HG03095 (cell line): Measurements from ENCODE around the gene TBC1D10A.
A peak's percentile ranks its signal among the peaks of the same experiment; 100 is the strongest.

Source experiments
- ATAC-seq: cut with Tn5 transposase; IDR thresholded peaks from one replicate; pipeline ENCODE4 v1.9.1; 2021; ENCODE audit warnings: moderate library complexity; ENCODE audit not compliant: unreplicated experiment

TBC1D10A gene, protein sequence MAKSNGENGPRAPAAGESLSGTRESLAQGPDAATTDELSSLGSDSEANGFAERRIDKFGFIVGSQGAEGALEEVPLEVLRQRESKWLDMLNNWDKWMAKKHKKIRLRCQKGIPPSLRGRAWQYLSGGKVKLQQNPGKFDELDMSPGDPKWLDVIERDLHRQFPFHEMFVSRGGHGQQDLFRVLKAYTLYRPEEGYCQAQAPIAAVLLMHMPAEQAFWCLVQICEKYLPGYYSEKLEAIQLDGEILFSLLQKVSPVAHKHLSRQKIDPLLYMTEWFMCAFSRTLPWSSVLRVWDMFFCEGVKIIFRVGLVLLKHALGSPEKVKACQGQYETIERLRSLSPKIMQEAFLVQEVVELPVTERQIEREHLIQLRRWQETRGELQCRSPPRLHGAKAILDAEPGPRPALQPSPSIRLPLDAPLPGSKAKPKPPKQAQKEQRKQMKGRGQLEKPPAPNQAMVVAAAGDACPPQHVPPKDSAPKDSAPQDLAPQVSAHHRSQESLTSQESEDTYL

DNA sequence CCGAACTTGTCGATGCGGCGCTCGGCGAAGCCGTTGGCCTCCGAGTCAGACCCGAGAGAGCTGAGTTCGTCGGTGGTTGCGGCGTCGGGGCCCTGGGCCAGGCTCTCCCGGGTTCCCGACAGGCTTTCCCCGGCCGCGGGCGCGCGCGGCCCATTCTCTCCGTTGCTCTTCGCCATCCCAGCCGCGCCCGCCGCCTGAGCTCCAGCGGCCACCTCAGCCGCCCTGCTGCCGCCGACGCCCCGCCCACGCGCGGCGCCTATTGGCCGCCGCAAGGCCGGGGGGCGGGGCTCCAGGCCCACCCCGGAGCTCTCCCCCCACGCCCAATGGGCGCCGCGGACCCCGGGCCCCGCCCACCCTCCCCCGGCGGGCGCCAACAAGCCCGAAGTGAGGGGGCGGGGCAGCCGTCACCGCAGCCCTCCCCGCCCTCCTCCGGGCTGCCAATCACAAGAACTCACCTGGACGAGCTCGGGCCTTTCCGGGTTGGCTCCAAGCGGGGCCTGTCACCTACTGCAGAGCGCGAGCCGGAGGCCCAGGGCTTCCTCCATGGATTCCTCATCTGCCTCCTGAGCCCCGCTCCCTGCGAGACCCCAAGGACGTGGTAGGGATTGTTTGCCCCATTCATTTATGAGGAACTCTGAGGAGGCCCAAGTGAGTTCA, at the start of gene TBC1D10A:
Gene TBC1D10A, minus strand, starts transcription at position 236 of the 657 bp plus-strand sequence. Its CDS starts 60 bp downstream, at position 176.
- ATAC-seq = peak; percentile 76

DNA sequence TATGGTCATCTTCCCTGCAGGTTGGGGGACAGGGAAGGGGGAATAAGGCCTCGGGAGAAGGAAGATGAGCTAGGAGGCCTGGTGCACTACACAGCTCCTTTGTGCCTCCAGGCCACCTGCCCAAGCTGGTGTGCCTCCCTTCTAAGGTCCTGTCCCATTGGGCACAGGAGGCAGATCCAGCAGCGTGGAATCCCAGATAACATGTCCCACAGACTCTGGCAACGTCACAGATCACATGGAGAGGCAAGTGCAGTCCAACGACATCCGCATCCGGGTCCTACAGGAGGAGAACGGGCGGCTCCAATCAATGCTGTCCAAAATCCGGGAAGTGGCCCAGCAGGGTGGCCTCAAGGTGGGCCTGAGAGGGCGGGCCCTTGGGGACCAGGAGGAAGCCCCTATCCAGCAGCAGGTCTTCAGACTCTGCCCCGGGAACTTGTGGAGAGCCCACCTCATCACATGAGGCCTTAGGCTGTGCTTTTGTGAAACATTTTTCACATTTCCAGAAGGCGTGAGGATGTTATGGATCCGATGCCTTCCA, 48.6 kb upstream of the TBC1D10A start:
- ATAC-seq = no peak

DNA sequence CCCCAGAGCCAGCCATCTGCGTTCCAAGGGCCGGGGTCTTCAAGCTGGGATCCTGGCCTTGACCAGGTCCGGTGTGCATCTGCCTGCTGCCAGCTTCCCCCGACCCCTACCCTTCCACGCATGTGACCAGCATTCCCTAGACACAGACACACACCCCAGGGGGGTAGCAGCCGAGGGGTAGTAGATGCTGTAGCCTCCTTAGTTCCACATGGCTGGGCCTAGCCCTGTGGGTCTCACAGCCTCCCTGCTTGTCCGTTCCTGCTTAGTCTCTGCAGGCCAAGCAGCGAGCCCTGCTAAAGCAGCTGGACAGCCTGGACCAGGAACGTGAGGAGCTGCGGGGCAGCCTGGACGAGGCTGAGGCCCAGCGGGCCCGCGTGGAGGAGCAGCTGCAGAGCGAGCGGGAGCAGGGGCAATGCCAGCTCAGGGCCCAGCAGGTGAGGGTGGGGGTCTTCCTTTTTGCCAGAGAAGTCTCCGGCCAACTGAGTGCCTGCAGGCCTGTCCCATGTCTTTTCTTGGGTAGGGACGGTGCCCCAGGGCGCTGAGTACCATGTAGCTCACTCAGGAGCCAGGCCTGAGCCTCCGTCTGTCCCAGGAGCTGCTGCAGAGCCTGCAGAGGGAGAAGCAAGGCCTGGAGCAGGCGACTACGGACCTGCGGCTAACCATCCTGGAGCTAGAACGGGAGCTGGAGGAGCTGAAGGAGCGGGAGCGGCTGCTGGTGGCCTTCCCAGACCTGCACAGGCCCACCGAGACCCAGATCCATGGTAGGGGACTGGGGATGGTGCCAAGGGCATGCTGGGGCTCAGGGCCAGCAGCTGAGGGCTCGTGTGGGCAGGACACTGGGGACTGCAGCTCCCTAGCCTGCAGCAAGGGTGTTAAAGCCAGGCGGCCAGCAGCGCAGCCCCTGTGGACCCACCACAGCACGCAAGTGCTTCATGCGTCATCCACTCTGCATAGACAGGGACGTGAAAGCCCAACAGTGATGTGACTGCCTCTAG, 46.9 kb upstream of the TBC1D10A start:
- ATAC-seq = no peak

DNA sequence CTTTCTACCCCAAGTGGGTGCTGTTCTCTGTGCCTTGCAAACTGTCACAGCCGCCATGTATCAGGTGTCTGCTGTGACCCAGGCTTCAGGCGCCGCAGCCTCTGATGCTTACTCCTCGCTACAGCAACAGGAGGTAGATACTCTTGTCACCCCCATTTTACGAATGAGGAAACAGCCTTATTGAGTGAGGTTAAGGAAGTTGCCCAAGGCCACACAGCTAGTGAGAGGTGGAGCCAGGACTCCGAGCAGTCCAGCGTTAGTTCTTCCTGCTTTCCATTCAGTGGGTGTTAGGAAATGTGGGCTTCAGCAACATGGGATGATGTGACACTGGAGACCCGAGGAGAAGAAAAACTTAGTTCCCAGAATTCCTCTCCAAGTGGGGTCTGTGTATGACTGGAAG, 46.2 kb upstream of the TBC1D10A start:
- no peak for ATAC-seq

DNA sequence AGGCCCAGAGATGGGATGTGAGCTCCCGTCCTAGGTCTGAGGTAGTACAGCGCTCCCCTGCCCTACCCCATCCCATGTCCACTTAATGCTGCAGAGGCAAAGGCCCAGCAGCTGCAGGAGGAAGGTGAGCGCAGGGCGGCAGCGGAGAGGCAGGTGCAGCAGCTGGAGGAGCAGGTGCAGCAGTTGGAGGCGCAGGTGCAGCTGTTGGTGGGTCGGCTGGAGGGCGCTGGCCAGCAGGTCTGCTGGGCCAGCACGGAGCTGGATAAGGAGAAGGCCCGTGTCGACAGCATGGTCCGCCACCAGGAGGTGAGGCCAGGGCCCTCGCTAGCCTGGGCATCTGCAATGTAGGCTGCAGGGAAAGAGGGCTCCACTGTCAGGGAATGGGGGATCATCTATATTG, 45.2 kb upstream of the TBC1D10A start:
- ATAC-seq = no peak

DNA sequence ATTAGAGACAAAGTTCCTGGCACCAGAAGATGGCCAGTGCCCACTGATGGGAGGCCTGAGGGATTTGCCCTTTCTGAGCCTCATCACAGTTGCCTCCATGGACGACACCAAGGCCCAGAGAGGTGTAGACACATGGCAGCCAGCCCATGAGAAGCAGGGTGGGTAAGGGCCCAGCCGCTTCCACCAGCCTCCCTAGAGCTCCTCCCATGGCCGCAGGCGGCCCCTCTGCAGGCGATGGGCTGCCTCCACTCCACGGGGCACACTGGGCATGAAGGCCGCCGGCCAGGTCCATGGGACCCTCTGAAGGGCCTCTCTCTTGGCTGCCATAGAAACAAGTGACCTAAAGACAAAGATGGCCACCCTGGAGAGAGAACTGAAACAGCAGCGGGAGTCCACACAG, 44.6 kb upstream of the TBC1D10A start:
- no peak for ATAC-seq

DNA sequence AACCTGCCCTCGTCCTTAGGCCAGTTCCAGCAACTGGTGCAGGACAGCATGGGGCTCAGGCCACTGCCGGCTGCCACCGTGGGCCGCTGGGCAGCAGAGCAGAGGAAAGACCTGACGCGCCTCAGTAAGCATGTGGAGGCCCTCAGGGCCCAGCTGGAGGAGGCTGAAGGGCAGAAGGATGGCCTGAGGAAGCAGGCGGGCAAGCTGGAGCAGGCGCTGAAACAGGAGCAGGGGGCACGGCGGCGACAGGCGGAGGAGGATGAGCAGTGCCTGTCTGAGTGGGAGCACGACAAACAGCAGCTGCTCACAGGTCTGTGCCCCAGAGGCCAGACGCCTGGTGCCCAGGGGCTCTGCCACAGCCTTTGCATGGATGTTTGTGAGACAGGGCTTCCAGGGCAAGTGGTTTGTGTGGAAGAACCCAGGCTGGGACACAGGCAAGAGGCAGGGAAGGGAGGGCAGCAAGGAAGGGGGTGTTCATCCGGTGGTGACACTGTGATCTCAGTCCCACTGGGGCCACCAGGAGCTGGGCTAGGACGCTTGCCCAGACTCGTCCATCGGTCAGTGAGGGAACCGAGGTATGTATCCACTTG, 44.0 kb upstream of the TBC1D10A start:
- no peak for ATAC-seq

DNA sequence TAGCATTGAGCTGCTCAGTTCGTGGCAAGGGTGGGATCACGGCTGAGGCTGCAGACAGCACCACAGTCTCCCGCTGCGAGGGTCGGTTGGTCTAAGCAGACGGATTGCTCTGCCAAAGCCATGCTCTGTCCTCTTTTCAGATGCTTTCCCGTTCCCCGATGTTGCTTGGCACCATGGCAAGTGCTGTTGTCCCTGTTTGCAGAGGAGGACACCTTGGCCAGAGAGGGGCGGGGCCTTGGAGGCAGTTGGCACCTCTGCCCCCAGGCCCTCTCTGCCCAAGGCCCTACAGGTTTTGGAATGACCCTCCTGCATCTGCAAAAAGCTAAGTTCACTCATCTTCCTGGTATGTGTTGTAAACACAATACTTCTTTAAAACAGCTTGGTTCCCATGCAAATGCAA, 41.7 kb upstream of the TBC1D10A start:
- ATAC-seq = no peak

DNA sequence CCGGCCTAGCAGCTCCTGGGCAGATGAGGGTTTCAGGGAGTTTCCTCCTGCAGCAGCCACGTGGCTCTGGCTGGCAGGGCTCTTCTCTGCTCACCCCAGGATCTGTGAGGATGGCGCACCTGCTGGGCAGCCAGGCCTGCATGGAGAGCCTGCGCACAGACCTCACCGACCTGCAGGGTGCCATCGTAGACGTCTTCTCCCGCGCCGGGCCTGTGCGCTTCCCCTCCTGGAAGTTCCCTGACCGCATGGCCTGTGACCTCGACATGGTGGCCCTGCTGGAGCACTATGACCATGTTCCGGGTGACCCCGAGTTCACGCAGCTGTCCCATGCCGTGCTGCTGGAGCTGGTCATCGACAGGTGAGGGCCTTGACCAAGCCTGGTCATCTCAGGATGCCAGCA, 39.1 kb upstream of the TBC1D10A start:
- ATAC-seq = no peak

DNA sequence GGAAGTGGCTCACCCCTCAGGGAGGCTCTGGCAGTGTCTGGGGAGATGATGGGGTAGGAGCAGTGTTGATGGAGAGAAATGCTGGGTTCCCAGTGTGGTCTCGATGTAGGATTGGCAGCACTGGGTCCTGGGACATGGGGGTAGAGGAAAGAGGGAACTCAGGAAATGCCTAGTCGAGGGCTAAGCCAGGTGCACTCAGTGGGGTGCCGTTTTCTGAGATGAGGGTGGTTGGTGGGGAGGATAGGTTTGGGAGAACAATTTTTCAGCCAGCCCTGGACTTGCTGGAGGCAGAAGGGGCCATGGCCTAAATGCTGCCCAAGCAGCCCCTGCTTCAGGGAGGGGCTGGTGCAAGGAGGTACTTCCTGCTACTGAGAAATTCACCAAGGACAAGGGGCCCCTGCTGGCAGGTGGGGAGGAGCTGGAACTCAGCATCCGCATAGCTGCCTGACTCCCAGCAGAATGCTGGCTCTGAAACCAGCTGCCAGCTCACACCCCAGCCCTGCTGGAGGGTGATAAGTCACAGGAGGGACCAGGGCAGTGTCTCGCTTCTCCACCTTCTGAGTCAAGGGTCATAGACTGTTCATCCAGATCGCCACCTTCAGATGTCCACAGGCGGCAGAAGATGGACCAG, 36.0 kb upstream of the TBC1D10A start:
- ATAC-seq = no peak

DNA sequence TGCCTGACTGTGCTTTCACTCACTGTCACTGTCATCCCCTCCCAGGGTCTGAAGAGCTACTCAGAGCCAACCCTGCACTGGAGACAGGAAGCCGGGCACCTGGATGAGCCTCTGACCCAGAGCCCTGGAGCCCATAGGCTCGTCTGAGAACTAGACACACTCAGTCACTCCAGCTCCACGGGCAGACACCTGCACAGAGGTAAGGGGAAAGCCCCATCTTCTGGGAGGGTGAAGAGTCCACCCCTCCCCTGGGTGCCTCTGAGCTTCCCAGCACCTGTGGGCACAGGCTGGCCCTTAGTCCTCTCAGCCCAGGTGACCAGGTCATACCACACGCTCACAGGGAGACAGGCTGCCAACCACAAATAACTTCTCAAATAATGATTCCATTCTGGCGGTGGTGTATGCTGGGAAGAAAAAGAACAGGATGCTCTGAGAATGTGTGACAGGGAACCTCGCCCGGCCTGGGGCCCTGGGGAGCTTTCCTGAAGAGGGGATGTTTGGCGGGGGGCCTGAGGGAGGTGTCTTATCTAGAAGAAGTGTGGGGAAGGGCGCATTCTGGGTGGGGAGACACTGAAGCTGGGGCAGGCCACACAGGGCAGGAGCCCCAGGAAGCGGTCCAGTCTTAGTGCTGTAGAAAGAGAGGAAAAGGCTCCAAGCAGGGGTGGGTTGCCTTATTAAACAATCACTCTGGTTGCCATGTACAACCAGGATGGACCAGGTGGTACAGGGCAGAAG, 35.3 kb upstream of the TBC1D10A start:
- ATAC-seq = no peak

DNA sequence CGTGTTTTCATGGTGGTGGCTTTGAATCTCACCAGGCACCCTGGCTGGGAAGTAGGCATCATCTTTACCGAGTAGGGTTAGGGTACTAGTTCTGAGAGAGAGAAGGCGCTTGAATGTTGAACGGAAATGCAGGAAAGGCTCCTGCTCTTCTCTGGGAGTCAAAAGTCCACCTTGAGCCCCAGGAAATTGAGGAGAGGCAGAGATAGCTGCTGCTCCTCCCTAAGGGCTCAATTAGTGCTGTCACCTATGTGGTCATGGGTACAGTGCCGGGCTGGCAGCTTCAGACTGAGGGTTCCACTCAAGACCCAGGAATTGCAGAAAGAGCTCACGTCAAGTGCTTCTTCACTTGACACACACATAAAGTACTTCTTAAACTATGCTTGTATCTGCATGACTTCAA, 31.8 kb upstream of the TBC1D10A start:
- ATAC-seq = no peak

DNA sequence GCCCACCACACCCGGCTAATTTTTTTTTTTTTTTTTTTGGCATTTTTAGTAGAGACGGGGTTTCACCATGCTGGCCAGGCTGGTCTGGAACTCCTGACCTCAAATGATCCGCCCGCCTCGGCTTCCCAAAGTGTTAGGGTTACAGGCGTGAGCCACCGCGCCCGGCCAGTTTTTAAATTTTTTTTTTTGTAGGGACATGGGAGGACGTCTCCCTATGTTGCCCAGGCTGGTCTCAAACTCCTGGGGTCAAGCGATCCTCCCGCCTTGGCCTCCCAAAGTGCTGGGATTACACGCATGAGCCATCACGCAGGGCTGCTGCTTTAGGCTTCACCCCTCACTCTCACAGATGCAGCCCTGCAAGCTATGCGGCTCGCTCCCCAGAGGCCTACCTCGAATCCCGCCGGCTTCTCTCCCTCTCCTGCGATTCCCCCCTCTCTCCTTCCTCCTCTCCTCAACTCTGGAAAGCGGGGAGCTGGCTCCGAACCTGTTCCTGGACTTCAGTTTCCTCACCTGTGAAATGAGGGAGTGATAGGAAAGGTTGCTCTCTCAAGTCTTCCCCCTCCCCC, 31.0 kb upstream of the TBC1D10A start:
- no peak for ATAC-seq

DNA sequence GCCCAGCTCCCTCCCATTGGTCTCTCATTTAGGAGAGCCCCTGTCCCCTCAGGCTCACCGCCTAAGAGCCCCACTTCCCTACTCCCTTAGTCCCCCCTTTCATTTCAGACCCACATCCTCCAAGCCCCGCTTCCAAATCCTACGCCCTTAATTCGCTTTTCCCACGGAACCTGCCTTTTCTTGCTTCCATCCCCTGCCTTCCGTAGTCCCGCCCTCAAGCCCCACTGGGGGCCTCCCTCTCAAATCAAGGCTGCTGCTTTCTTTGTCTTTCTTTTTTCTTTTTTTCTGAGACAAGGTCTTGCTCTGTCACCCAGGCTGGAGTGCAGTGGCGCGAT, 30.5 kb upstream of the TBC1D10A start:
- no peak for ATAC-seq

DNA sequence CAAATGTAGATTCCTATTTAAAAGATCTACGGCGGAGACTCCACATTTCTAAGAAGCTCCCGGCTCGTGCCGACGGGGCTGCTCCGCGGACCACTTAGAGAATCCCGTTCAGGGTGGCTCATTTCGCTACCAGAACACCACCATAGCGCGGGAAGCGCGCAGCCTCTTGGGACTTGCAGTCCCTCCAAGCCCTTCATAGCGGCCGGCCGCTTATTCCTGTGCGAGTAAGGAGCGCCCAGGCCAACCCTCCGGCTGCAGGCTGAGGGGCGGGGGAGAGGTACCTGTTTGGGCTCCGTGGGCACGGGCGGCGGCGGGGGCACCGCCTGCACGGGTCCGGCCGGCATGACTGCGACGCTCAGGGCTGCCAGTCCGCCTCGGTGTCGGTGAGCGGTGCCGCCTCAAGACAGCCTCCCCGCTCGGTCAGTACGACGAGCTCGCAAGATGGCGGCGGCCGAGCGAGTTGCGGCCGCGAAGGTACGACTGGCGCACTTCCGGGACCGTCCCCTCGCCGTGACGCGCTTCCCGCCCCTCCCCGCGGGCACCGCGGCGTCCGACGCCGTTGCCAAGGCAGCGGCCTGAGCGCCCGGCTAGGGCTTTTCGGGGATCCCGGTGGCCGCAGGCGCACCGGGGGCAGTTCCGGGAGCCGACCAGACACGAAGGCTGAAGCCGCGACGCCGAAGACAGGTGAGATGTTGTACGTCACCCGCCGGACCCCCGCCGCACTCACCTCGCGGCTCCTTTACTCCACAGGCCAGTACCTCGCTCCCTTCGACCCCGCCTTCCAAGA, 29.9 kb upstream of the TBC1D10A start, which contains the start of the genes CCDC157 and SF3A1:
Gene CCDC157, plus strand, starts transcription at position 559 of the 787 bp plus-strand sequence. CDS start 8,994 bp downstream, outside the sequence.
Gene SF3A1, minus strand, starts transcription at position 446 of the 787 bp plus-strand sequence. Its CDS starts 102 bp downstream, at position 344.
- peak; percentile 88 for ATAC-seq

DNA sequence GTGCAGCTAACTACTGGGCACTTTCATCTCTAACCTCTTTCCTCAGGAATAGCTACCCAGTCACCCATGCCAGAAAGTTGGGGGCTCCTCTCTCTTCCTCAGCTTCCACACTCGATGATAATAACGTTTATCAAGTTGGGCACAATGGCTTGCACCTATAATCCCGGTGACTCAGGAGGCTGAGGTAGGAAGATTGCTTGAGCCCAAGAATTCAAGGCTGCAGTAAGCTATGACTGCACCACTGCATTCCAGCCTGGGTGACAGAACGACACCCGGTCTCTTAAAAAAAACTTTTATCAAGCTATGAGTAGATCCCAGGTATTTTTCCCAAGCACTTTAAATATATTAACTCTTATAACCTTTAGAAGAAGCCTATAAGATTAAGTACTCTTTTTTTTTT, 27.9 kb upstream of the TBC1D10A start:
- ATAC-seq = no peak

DNA sequence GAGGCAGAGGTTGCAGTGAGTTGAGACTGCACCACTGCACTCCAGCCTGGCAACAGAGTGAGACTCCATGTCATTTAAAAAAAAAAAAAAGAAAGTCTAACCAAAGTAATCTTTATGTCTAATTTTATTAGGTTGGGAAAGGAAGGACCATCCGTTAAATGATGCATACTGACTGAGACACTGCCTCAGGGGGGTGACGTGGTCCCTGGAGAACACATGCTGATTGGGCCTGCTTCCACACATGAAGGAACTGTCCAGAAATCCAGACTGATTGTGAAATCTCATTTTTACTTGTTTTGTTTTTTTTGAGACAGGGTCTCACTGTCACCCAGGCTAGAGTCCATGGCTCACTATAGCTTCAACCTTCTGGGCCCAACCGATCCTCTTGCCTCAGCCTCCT, 24.5 kb upstream of the TBC1D10A start:
- ATAC-seq = no peak

DNA sequence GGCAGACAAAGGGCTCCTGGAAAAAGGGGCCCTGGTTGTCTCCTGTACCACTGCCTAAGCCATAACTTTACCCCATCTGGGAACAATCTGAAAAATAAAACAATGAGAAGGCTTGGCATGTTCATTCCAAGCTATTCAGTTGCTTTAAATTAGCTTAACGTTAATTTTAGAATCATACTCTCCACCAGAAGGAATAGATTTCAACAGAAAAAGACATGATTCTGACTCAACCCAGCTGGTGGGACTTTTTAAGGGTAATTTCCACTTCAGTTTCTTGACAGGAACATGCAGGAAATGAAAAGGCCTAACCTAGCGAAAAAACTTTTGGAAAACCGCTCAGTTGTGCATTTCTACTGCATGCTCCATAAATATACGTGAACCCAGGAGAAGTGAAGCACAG, 22.1 kb upstream of the TBC1D10A start:
- no peak for ATAC-seq
